Measurements from ENCODE around the gene TNFRSF12A.
A peak's percentile ranks its signal among the peaks of the same experiment; 100 is the strongest.

The TNFRSF12A gene

GRCh38 chr16:3003582-3004270 is 16.4 kb upstream of the TNFRSF12A start:
- Histone ChIP-seq H3K9ac (ENCODE audit: low read depth, low read length, poor library complexity, severe bottlenecking) (no peak overlapping the region), H3K4me1 (ENCODE audit: insufficient read depth, low read length, poor library complexity, severe bottlenecking) (peaks cover 29% of the 10 kb centered on the region), H4K20me1 (ENCODE audit: insufficient read depth, low read length, poor library complexity, severe bottlenecking) (no peaks in the 10 kb centered on the region), H3K4me2 (ENCODE audit: low read depth, low read length, poor library complexity, severe bottlenecking) (no peak overlapping the region), H3K9me3 (ENCODE audit: insufficient read depth, low read depth, low read length) (no peaks in the 10 kb centered on the region), H2AFZ (ENCODE audit: low read length) (no peak overlapping the region), H3K27me3 (ENCODE audit: insufficient read depth, low read length, poor library complexity, severe bottlenecking) (no peaks in the 10 kb centered on the region), H3F3A (ENCODE audit: low read depth) (no peaks in the 10 kb centered on the region; the same call in 1 of the 2 replicates), H3K79me2 (ENCODE audit: insufficient read depth, low read length) (peaks cover 7% of the 10 kb centered on the region), H3K4me3 (ENCODE audit: low read length, poor library complexity, severe bottlenecking) (no peak overlapping the region), H3K36me3 (ENCODE audit: insufficient read depth, low read length) (no peaks in the 10 kb centered on the region), H3K9me2 (replicated peaks; ENCODE audit: low read depth, low read length) (no peaks in the 10 kb centered on the region)
- no peak for TF ChIP-seq EZH2phosphoT487 (IDR thresholded peaks at IDR 0.05; ENCODE audit: borderline replicate concordance)
- peak; percentile 53 for TF ChIP-seq CTCF (conservative IDR thresholded peaks at IDR 0.05; ENCODE audit: low read length)

GRCh38 chr16:3004319-3004718 is 15.8 kb upstream of the TNFRSF12A start:
- H3K9ac ChIP-seq (ENCODE audit: low read depth, low read length, poor library complexity, severe bottlenecking) = no peak overlapping the region
- no peaks in the 10 kb centered on the region; the same call in 1 of the 2 replicates for H3F3A ChIP-seq (ENCODE audit: low read depth)
- H3K9me3 ChIP-seq (ENCODE audit: insufficient read depth, low read depth, low read length) = no peaks in the 10 kb centered on the region
- no peaks in the 10 kb centered on the region for H4K20me1 ChIP-seq (ENCODE audit: insufficient read depth, low read length, poor library complexity, severe bottlenecking)
- H3K36me3 ChIP-seq (ENCODE audit: insufficient read depth, low read length) = no peaks in the 10 kb centered on the region
- no peaks in the 10 kb centered on the region for H3K27me3 ChIP-seq (ENCODE audit: insufficient read depth, low read length, poor library complexity, severe bottlenecking)
- peaks cover 31% of the 10 kb centered on the region for H3K4me1 ChIP-seq (ENCODE audit: insufficient read depth, low read length, poor library complexity, severe bottlenecking)
- no peak overlapping the region for H2AFZ ChIP-seq (ENCODE audit: low read length)
- no peak overlapping the region for H3K4me3 ChIP-seq (ENCODE audit: low read length, poor library complexity, severe bottlenecking)
- H3K9me2 ChIP-seq (replicated peaks; ENCODE audit: low read depth, low read length) = no peaks in the 10 kb centered on the region
- no peak overlapping the region for H3K4me2 ChIP-seq (ENCODE audit: low read depth, low read length, poor library complexity, severe bottlenecking)
- TF ChIP-seq EZH2phosphoT487 (IDR thresholded peaks at IDR 0.05; ENCODE audit: borderline replicate concordance) (no peak), CTCF (conservative IDR thresholded peaks at IDR 0.05; ENCODE audit: low read length) (no peak)
- H3K79me2 ChIP-seq (ENCODE audit: insufficient read depth, low read length) = peaks cover 7% of the 10 kb centered on the region

- no peaks in the 10 kb centered on the region for H3K9me3 ChIP-seq (ENCODE audit: insufficient read depth, low read depth, low read length)
- no peaks in the 10 kb centered on the region for H3K36me3 ChIP-seq (ENCODE audit: insufficient read depth, low read length)
- H3K9ac ChIP-seq (ENCODE audit: low read depth, low read length, poor library complexity, severe bottlenecking) = peak overlapping the region; percentile 87
- H3K4me1 ChIP-seq (ENCODE audit: insufficient read depth, low read length, poor library complexity, severe bottlenecking) = peaks cover 31% of the 10 kb centered on the region
- H3K9me2 ChIP-seq (replicated peaks; ENCODE audit: low read depth, low read length) = no peaks in the 10 kb centered on the region
- H3K27me3 ChIP-seq (ENCODE audit: insufficient read depth, low read length, poor library complexity, severe bottlenecking) = no peaks in the 10 kb centered on the region
- H3K79me2 ChIP-seq (ENCODE audit: insufficient read depth, low read length) = peaks cover 7% of the 10 kb centered on the region
- H3F3A ChIP-seq (ENCODE audit: low read depth) = no peaks in the 10 kb centered on the region; the same call in 1 of the 2 replicates
- TF ChIP-seq EZH2phosphoT487 (IDR thresholded peaks at IDR 0.05; ENCODE audit: borderline replicate concordance) (no peak), CTCF (conservative IDR thresholded peaks at IDR 0.05; ENCODE audit: low read length) (no peak)
- H3K4me3 ChIP-seq (ENCODE audit: low read length, poor library complexity, severe bottlenecking) = peak overlapping the region; percentile 79
- H2AFZ ChIP-seq (ENCODE audit: low read length) = no peak overlapping the region
- no peaks in the 10 kb centered on the region for H4K20me1 ChIP-seq (ENCODE audit: insufficient read depth, low read length, poor library complexity, severe bottlenecking)
- peak overlapping the region; percentile 95 for H3K4me2 ChIP-seq (ENCODE audit: low read depth, low read length, poor library complexity, severe bottlenecking)
These were observed 15.3 kb upstream of the TNFRSF12A start for GRCh38 chr16:3004781-3005284.
